Measurements from ENCODE around the gene FSCB.
"Not testable (repeated sequence)": the region's sequence is repeated elsewhere in the genome, so short reads cannot be mapped to it uniquely, and the experiment has no call there.

Gene FSCB, protein sequence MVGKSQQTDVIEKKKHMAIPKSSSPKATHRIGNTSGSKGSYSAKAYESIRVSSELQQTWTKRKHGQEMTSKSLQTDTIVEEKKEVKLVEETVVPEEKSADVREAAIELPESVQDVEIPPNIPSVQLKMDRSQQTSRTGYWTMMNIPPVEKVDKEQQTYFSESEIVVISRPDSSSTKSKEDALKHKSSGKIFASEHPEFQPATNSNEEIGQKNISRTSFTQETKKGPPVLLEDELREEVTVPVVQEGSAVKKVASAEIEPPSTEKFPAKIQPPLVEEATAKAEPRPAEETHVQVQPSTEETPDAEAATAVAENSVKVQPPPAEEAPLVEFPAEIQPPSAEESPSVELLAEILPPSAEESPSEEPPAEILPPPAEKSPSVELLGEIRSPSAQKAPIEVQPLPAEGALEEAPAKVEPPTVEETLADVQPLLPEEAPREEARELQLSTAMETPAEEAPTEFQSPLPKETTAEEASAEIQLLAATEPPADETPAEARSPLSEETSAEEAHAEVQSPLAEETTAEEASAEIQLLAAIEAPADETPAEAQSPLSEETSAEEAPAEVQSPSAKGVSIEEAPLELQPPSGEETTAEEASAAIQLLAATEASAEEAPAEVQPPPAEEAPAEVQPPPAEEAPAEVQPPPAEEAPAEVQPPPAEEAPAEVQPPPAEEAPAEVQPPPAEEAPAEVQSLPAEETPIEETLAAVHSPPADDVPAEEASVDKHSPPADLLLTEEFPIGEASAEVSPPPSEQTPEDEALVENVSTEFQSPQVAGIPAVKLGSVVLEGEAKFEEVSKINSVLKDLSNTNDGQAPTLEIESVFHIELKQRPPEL

DNA sequence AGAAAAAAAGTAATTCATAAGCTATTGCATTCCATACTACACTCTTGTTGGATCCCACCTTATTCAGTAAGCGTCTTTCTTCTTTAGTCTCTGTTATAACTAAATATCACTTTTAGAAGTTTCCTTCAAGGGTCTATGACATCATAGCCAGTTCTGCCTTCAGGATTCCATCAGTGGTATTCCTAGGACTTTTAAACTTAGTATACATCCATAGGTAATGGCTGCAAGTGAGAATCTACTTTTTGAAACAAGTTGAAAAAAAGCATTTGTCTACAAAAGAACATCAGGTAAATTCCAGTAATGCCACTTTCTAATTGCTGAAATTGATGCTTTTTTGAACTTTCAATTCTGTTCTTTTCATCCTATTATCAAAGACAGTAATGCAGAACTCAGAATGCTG lies at the start of gene FSCB:
FSCB (minus strand) TSS at position 101 of the 400 bp plus-strand sequence. CDS start 296 bp downstream, outside the sequence.
- DNase-seq (ENCODE audit: low read depth in 1 of 2, low spot score in 1 of 2): no peak

DNA sequence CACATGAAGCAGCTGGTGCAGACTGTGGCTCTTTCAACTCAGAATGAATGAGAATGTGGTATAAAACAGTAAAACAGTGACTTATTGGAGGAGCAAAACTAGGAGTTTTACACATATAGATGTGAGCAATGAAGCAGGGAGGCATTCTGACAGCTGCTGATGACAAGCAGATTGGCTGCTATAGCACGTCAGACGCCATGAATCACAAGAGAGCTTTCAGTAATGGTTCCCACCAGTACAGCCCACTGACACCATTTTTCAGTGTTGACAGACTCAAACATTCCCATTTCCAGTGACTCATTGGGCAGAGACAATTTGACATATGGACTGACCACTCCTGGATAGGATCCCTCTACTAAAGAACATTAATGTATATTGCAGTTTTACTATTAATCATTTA lies 24.6 kb upstream of the FSCB start:
- DNase-seq (ENCODE audit: low read depth in 1 of 2, low spot score in 1 of 2): no peak

DNA sequence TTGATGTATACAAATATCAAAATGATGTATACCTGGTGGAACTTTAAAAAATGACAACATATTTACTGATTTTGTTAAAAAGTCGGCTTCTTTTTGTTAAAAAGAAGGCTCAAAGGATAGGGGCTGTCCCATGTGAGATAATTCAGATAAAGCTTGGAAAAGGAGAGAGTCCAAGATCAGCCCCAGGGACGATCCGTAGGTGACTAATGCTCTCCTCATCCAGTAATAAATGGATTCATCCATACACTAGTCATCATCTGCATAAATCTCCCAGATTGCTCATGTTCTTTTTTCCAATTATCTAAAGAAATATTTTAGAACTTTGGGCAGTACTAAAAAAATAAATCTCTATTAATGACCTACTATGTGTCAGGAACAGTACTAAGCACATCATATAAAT lies 23.4 kb upstream of the FSCB start:
- no peak for DNase-seq (ENCODE audit: low read depth in 1 of 2, low spot score in 1 of 2)

GRCh38 chr14:44529026-44529425 lies 21.9 kb upstream of the FSCB start:
- DNase-seq (ENCODE audit: low read depth in 1 of 2, low spot score in 1 of 2): no peak

DNA sequence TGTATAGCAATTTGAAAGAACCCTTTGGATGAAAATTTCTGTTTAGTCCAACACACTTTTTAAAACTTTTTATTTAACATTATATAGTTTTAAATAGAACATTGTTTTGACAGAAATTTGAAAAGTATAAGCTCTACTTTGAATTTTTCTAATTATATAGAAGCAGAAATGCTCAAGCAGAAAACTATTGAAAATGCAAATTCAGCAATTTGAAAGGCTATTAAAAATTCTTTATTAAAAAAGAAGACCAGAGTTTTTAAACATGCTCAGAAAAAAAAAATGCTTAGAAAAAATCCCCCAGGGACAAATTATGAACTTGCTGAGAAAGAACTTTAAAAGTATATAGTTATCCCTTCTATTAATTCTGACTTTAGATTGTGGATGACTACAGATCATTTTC lies 21.1 kb upstream of the FSCB start:
- DNase-seq (ENCODE audit: low read depth in 1 of 2, low spot score in 1 of 2): no peak

GRCh38 chr14:44525237-44525636 lies 18.2 kb upstream of the FSCB start:
- DNase-seq (ENCODE audit: low read depth in 1 of 2, low spot score in 1 of 2): no peak

- DNase-seq (ENCODE audit: low read depth in 1 of 2, low spot score in 1 of 2): not testable (repeated sequence)
These were observed 8.6 kb upstream of the FSCB start for GRCh38 chr14:44515668-44516067.

DNA sequence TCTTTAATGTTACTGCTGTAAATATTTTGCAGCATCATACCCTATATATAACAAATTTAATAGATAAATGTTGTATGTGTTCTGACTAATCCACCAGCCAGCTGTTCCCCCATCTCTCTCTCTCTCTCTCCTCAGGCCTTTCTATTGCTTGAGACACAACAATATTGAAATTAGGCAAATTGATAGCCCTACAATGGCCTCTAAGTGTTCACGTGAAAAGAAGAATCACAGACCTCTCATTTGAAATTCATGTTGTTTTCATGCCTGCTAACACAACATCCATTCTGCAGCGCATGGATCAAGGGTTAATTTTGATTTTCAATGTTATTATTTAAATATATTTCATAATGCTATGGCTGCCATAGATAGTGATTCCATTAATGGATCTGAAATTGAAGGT lies 1.8 kb upstream of the FSCB start:
- no peak for DNase-seq (ENCODE audit: low read depth in 1 of 2, low spot score in 1 of 2)

DNA sequence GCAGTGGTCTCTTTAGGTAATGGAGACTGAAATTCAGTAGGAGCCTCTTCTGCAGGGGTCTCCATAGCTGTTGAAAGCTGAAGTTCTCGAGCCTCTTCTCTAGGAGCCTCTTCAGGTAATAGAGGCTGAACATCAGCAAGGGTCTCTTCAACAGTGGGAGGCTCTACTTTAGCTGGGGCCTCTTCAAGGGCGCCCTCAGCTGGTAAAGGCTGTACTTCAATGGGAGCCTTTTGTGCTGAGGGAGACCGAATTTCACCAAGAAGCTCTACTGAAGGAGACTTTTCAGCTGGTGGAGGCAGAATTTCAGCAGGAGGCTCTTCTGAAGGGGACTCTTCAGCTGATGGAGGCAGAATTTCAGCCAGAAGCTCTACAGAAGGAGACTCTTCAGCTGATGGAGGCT lies 1.5 kb downstream of the FSCB start:
- DNase-seq (ENCODE audit: low read depth in 1 of 2, low spot score in 1 of 2): no peak

DNA sequence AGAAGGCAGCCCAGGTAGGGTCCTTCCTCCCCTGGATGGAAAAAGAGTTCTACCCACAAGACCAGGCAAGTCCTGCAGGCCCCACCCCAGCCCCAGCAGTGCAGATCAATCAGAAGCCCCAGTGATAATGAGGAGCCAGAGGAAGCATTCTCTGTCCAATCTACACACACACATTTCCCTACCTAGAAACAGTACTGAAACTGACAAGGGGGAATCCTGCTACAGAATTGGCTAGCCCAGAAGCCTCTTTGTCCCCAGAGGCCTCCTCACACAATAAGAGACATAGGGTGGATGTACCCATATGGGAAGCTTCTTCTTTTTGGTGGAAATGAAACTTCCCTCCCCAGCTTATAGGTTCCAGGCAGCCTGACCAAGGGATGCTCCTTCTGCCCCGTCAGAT lies 9.9 kb downstream of the FSCB start:
- DNase-seq (ENCODE audit: low read depth in 1 of 2, low spot score in 1 of 2): no peak

GRCh38 chr14:44494137-44494536 lies 12.9 kb downstream of the FSCB start:
- no peak for DNase-seq (ENCODE audit: low read depth in 1 of 2, low spot score in 1 of 2)

DNA sequence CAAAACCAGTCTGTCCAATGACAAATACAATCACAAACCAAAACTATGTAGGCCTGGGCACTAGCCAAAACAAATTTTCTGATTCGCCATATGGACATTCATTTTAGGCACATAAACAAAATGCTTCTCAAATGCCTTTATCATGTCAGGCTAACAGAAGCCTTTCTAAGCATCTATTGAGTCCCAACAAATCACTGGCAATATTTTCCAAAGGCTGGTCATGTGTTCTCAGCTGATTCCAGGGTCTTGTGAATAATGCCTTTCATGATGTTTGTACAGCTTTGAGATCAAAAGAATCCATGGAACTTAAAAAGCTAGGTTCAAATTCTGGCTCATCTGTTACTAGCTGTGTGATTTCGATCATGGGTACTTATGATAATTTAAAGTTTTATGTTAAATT lies 16.1 kb downstream of the FSCB start:
- DNase-seq (ENCODE audit: low read depth in 1 of 2, low spot score in 1 of 2): no peak

DNA sequence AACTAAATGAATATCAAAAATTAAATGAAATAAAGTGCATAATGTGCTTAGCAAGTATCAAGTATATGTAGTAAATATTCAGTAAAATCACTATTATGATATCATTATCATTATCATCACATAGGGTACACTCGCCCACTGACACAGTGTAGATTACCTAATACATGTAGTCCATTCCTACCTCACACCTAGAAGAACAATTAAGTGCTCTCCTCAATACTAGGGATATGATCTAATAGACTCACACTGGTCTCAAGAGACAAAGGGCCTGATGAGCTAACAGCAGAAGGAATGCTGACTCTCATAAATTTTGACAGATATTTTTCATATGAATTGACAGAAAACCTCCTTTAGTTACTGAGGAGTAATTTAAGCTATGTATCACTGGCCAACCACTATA lies 29.1 kb downstream of the FSCB start:
- DNase-seq (ENCODE audit: low read depth in 1 of 2, low spot score in 1 of 2): no peak

GRCh38 chr14:44468771-44469170 lies 38.3 kb downstream of the FSCB start:
- DNase-seq (ENCODE audit: low read depth in 1 of 2, low spot score in 1 of 2): no peak

- DNase-seq (ENCODE audit: low read depth in 1 of 2, low spot score in 1 of 2): no peak
These were observed 43.6 kb downstream of the FSCB start for GRCh38 chr14:44463356-44464004.

DNA sequence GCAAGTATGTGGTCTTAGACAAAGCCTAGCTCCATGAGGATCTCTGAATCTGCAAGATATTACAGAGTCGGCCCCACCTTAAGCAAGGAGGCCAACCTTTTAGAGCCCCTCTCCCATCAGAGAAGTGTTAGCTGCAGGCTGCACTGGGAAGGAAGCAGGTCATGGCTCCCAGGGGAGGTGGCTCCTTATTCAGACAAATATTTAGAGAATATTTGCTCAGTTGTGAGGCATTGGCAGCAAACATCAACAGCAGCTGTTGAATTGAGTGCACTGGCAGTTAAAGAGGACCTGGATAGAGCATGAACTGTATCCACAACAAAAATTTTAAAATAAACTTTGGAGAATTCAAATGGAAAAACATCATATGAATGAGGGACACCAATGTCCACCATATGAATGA lies 44.7 kb downstream of the FSCB start:
- no peak for DNase-seq (ENCODE audit: low read depth in 1 of 2, low spot score in 1 of 2)

DNA sequence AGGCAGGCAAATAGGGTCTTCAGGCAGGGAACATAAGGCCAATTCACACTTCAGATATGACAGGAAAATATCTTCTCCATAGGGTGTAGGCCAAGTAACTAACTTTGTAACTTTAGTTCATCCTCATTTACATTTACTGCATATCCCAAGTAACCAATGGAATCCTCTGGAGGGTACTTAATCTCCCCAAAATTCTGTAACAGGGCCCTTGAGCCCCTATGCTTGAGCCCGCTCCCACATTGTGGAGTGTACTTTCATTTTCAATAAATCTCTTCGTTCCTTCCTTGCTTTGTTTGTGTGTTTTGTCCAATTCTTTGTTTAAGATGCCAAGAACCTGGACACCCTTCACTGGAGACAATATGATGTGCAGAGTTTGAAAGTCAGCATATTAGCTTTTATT lies 45.3 kb downstream of the FSCB start:
- DNase-seq (ENCODE audit: low read depth in 1 of 2, low spot score in 1 of 2): no peak
